NOMO-1 treated with DMSO at 0.1 percent for 48 hours (cell line): ENCODE results near the gene DMRT2.

ENCODE experiments used
- DNase-seq: peaks from one replicate; lab custom pipeline; 2025; ENCODE audit not compliant: unreplicated experiment; lab: John Stamatoyannopoulos, UW

The DMRT2 gene

GRCh38 chr9:1050125-1050895, at the start of gene DMRT2:
Gene DMRT2 (plus strand): TSS chr9:1050357. CDS start chr9:1051614, 1,257 bp downstream.
- no peak for DNase-seq

- DNase-seq, result no peak
These were observed 48.3 kb upstream of the DMRT2 start for GRCh38 chr9:1001838-1002237.

DNA sequence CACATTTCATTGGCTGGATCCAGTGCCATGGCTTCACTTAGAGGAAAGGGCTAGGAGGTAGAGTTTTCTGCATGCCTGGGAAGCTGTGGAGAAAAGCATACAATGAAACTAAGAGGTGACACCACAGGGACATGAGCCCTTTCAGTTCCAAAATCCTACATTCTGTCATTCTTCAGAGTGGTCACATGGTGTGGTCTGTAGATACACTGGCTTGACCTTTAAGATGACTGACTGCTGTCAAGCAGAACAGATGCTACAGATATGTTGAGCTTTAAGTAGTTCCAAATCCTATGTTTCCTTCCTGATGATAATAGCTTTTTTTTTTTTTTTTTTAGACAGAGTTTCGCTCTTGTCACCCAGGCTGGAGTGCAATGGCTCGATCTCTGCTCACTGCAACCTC, 47.5 kb upstream of the DMRT2 start:
- no peak for DNase-seq

GRCh38 chr9:1005043-1005667, 45.0 kb upstream of the DMRT2 start:
- peak; percentile 57 for DNase-seq

- no peak for DNase-seq
These were observed 42.8 kb upstream of the DMRT2 start for GRCh38 chr9:1007312-1007711.

GRCh38 chr9:1008216-1008615, 41.9 kb upstream of the DMRT2 start:
- DNase-seq, result no peak

GRCh38 chr9:1009101-1009707, 41.0 kb upstream of the DMRT2 start:
- peak; percentile 15 for DNase-seq

GRCh38 chr9:1013021-1013420, 37.1 kb upstream of the DMRT2 start:
- peak; percentile 27 for DNase-seq

- DNase-seq, result no peak
These were observed 35.9 kb upstream of the DMRT2 start for GRCh38 chr9:1014225-1014624.

DNA sequence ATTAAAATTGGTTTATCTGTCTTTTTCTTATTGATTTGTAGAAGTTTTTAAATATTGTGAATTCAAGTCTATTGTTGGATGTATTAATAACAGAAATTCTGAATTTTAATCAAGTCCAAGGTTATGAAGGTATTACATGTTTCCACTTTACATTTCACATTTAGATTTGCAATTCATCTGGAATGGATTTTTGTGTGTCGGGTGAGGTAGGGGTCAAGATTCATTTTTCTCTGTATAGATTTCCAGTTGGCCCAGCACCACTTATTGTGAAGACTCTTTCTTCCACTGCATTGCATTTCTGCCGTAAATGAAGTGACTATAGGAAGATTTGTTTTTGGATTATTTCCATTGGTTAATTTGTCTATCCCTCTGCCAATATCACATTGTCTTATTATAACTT, 35.5 kb upstream of the DMRT2 start:
- DNase-seq, result no peak

- peak; percentile 41 for DNase-seq
These were observed 32.0 kb upstream of the DMRT2 start for GRCh38 chr9:1018121-1018520.

DNA sequence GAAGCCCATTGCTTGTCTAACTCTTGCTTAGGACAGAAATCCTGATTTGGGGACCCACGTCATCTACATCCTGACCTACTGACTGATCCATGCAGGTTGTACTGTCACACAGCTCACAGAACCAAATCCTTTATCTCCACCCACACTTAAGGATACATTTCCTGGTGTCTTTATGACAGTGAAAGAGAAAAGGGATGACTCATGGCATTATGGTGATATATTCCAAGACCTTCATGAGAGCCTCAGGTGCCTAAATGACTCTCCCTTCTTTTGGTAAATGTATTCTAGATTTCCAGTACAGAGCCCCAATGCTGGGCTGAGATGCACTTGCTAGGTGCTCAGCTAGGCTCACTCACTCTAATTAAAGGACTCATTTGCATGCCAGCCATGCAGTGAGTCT, 26.0 kb upstream of the DMRT2 start:
- DNase-seq, result no peak

- no peak for DNase-seq
These were observed 25.0 kb upstream of the DMRT2 start for GRCh38 chr9:1025131-1025530.

- DNase-seq, result no peak
These were observed 23.9 kb upstream of the DMRT2 start for GRCh38 chr9:1026219-1026618.

GRCh38 chr9:1028501-1029190, 21.5 kb upstream of the DMRT2 start:
- no peak for DNase-seq

DNA sequence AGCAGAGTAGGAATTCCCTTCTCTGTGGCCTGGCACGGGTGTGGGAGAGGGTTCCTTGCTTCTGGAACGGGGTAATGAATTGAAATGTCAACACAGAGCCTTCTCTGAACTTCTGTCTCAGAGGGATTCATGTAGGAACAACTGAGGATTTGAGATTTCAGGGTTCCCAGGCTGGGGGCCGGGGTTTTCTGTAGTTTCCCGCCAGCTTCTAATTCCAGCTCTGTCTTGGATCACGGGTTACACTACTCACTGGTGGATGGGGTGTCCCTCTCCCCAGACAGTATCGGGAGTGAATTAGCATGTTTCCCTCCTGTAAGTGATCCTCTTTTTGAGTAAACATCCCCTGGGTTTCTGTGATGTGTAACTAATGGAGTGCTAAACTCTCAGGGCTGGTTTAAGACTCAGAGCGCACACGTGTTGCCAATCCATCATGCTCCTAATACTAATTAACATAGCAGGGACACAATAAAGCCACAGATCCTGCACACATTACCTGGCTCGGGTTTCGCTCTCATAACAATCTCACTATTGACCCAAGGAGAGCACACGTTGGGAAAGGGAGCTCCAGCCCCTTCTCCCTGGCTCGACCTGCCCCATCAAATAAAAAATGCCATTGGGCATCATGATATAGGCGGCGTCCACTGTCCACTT, 18.1 kb upstream of the DMRT2 start:
- no peak for DNase-seq

- no peak for DNase-seq
These were observed 15.9 kb upstream of the DMRT2 start for GRCh38 chr9:1034271-1034670.

DNA sequence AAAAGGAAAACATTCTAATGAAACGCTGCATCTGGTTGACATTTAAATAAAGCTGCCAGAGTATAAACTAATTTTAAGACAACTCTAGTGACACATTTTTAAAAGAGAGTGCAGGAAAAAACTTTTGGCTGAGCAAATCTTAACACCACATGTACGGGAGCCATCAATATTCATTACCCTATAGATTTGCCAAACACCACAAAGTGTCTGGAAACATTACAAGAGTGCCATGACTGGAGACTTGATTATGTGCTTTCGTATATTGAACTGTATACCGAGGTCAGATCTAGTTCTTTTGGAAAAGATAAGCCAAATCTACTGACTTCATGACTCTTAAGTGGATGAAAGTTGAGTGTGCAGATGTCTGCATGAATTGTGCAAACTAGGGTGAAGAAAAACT, 10.6 kb upstream of the DMRT2 start:
- no peak for DNase-seq

- no peak for DNase-seq
These were observed 7.7 kb upstream of the DMRT2 start for GRCh38 chr9:1042466-1042865.

GRCh38 chr9:1044643-1045042, 5.5 kb upstream of the DMRT2 start:
- no peak for DNase-seq
